ENCODE measurements around the gene TMPRSS9.
"Not testable (repeated sequence)": the region's sequence is repeated elsewhere in the genome, so short reads cannot be mapped to it uniquely, and the experiment has no call there.

Gene TMPRSS9

GRCh38 chr19:2342656-2343288 lies 17.3 kb upstream of the TMPRSS9 start:
- no peak for DNase-seq (ENCODE audit: low read depth)

GRCh38 chr19:2343289-2343982 lies 16.6 kb upstream of the TMPRSS9 start:
- no peak for DNase-seq (ENCODE audit: low read depth)

DNA sequence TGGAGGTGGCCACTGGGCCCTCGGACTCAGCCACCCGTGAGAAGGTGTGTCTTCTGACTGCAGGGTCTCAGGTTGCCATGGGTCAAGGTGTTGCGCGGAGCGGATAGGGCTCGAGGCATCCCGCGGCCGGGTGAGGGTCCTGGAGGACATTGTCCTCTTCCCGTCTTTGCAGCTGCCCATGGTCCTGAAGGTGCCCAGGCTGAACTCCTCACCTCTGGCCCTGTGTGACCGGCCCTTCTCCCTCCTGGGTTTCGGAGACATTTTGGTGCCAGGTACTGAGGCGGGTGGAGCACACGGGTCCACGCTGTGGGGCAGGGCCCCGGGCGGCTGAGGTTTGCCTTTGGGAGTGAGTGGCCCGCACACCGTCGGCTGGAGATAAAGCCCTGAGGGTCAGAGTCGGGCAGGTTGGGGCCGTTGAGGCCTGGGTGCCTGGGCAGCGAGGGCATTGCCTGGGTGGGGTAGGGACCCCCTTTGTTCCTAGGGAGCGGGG lies 15.6 kb upstream of the TMPRSS9 start:
- no peak for DNase-seq (ENCODE audit: low read depth)

DNA sequence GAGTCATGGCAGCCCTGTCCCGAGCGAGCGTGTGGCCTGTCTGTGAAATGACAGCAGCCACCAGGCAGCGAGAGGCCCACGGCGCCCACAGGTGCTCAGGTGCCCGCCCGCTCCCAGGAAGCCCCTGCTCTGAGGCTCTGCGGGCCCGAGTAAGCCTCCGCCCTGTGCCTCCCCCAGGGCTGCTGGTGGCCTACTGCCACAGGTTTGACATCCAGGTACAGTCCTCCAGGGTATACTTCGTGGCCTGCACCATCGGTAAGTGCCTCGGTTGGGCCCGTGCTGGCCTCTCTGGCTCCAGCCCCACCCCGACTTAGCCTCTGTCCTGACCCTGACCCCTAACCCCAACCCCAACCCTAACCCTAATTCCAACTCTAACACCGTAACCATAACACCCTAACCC lies 15.0 kb upstream of the TMPRSS9 start:
- DNase-seq (ENCODE audit: low read depth), result no peak

DNA sequence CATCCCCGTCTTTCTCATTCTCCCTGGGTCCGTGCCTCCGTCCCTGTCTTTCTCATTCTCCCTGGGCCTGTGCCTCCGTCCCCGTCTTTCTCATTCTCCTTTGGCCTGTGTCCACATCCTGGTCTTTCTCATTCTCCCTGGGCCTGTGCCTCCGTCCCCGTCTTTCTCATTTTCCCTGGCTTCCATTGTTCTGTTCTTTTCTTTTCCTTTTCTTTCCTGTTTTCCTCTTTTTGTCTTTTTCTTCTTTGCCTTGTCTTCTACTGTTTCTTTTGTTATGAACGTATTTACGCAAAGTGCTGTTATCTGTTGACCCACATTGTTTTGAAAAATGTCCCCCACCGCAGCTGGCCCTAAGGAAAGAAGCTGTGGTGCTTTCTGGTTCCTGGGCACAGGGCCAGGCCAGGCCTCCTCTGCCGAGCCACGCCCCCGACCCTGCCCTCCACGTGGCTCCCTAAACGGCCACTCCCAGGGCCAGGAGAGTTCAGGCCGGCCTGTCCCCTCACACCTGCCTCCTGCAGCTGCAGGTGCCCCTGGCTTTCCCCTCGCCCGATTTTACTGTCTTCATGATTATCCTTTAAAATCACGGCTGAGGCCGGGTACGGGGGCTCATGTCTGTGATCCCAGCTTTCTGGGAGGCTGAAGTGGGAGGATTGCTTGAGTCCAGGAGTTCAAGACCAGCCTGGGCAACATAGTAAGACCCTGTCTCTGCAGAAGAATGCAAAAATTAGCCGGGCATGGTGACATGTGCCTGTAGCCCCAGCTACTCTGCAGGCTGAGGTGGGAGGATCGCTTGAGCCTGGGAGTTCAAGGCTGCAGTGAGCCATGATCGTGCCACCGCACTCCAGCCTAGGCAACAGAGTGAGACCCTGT lies 14.0 kb upstream of the TMPRSS9 start:
- DNase-seq (ENCODE audit: low read depth), result no peak

DNA sequence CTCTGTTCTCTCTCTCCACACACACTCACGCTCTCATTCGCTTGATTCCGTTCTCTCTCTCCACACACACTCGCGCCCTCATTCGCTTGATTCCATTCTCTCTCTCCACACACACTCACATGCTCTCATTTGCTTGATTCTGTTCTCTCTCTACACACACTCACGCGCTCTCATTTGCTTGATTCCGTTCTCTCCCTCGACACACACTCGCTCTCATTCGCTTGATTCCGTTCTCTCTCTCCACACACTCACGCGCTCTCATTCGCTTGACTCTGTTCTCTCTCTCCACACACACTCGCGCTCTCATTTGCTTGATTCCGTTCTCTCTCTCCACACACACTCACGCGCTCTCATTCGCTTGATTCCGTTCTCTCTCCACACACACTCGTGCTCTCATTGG lies 10.2 kb upstream of the TMPRSS9 start:
- DNase-seq (ENCODE audit: low read depth), result not testable (repeated sequence)

- no peak for DNase-seq (ENCODE audit: low read depth)
Measured at GRCh38 chr19:2350656-2351055, 9.4 kb upstream of the TMPRSS9 start.

GRCh38 chr19:2351591-2351990 lies 8.5 kb upstream of the TMPRSS9 start:
- no peak for DNase-seq (ENCODE audit: low read depth)

GRCh38 chr19:2352121-2352520 lies 7.9 kb upstream of the TMPRSS9 start:
- no peak for DNase-seq (ENCODE audit: low read depth)

GRCh38 chr19:2353159-2353886 lies 6.7 kb upstream of the TMPRSS9 start:
- DNase-seq (ENCODE audit: low read depth), result no peak

GRCh38 chr19:2353887-2354592 lies 6.0 kb upstream of the TMPRSS9 start:
- DNase-seq (ENCODE audit: low read depth), result no peak

DNA sequence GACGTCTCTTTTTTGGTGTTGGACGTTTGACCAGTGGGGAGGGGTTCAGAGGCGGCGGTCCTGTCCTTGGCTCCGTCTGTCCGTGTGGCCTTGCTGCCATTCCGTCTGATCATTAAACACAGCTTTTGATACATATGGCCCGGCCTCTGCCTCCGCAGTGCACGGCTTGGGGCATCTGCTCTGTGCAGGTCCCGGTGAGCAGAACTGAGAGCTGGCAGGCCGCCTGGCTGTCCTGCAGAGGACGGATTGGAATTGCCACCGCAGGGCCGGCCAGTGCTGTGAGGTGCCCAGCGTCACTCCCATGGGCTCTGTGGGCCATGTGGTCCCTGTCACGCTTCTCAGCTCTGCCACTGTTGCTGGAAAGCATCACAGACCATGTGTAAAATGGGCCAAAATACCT lies 5.4 kb upstream of the TMPRSS9 start:
- no peak for DNase-seq (ENCODE audit: low read depth)

DNA sequence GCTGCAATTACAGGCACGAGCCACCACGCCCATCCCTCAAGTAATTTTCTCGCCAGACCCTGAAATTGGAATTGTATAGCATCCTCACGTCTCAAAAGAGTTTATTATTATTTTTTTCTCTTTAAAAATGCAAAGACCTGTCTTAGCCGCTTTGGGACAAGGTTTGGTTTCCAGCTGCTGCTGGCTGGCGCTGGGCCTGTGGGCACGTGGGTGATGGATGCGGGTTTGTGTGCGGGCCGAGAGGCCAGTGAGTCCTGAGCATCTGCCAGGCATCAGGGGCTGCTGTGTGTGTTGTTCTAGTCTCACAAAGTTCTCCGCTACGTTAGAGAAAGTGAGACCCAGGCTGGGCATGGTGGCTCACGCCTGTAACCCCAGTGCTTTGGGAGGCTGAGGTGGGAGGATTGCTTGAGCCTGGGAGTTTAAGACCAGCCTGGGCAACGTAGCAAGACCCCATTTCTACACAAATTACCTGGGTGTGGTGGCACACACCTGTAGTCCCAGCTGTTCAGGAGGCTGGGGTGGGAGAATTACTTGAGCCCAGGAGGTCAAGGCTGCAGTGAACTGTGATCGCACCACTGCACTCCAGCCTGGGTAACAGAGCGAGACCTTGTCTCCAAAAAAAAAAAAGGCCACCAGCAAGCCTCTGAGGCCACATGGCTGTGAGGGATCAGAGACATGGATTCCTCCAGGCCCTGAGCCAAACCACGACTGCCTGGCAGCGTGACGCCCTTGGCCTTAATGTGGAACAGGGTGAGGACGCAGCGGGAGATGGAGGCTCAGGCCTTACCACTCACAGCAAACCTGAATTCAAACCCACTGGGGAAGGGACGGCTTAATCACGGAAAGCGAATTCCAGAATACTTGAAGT lies 4.7 kb upstream of the TMPRSS9 start:
- no peak for DNase-seq (ENCODE audit: low read depth)

DNA sequence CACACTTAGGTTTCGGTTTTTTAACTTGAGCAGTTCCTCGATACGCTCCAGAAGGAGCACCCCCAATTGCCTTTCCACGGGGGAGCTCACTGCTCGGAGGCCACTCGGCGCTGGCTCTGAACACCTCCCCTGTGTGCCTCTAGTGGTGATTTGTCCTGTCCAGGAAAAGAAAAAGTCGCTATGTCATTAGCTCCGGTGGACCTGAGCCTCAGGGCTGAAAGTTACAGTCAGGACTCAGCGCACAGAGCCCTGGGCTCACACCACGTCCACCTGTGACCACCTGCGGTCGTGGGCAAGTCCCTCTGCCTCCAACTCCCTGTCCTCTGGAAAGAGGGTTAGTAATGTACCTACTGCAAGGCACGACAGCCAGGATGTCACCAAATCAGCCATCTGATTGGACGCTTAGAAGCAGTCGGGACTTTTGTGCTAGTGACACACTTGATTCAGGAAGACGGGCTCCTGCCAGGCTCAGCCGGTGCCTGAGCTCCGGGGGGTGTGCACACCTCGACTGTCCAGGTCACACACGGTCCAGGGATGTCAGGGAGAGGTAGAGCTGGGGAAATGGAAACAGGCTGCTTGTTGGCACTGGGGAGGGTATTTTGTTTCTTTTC lies 3.9 kb upstream of the TMPRSS9 start:
- DNase-seq (ENCODE audit: low read depth), result no peak

- DNase-seq (ENCODE audit: low read depth), result no peak
Measured at GRCh38 chr19:2357279-2358206, 2.5 kb upstream of the TMPRSS9 start.

DNA sequence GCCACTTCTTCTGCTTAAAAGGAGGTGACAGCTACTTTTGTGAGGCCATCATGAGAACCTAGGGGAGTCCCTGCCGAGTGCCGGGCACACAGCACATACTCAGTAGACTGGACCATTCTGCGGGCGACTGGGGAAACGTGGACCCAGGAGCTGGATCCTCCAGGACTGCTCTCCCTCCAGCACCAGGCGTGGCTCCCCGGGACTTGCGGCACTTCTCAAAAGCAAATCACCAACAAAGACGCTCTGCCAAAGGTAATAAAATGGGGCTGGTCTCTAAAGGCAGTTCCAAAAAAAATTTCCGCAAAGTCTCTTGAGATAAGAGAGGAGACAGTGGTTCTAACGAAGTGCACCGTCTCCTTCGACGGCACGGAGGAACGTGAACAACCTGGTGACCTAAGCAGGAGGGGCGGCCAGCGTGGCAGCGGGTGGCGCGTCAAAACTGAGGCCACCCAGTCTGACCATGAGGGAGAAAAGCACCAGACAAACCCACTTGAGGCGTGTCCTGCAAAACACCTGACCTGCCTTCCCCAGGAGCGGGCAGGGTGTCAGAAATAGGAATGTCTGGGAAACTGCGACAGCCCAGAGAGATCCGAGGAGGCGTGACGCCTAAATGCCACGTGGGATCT lies 1.4 kb upstream of the TMPRSS9 start:
- no peak for DNase-seq (ENCODE audit: low read depth)

DNA sequence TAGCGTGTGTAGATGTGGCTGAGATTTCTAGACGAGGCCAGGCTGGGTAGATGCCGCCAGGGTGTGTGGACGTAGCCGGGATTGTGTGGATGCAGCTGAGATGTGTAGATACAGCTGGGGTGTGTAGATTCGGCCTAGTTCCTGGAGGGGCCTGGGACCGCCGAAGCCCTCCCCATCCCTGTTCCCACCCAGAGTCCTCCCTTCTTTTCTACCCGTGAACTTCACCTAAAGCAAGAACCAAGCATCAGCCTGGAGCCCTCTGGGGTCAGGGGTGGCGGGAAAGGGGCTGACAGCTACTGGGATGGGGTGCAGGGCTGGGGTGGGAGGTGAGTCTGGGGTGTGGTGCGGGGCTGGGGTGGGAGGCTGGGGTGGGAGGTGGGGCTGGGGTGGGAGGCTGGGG lies 768 bp downstream of the TMPRSS9 start:
- DNase-seq (ENCODE audit: low read depth), result no peak

DNA sequence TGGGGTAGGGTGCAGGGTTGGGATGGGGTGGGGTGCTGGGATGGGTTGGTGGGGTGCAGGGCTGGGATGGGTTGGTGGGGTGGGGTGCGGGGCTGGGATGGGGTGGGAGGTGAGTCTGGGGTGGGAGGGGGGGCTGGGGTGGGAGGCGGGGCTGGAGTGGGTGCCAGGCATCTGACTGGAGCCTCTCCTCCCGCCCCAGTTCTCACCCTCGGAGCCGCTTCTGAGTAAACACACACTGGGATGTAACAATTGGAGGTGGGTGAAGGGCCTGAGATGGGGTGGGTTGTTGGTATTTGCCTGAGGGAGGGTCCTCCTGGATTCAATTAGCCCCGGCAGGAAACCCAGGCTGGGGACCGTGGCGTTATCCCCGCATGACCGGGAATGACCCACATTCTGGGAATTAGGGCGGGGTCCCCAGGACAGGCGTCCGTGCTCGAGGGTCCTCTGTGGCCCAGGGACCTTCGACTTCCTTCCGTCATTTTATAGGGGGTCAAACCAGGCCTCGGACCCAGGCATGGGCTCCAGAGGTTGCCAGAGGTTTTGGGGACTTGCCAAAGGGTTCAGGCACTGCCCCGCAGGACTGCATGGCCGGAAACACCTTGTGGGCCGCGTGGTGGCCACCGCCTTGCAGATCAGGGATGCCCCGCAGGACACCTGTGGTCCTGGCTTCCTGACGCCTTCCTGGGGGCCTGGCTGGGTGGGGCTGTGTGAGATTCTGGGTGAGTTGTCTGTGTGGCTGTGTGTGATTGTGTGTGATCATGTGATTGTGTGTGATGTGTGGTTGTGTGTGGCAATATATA lies 1.4 kb downstream of the TMPRSS9 start:
- no peak for DNase-seq (ENCODE audit: low read depth)

Data from activated gamma-delta T cell treated with anti-CD3 and anti-CD28 coated beads, Interleukin-2, amount 50 U/mL, for 16 hours (primary cell).